GM21447 (cell line): ENCODE measurements around the gene MGARP.
"Not testable (repeated sequence)": the region's sequence is repeated elsewhere in the genome, so short reads cannot be mapped to it uniquely, and the experiment has no call there.

Experiments
- ATAC-seq: cut with Tn5 transposase; IDR thresholded peaks from one replicate; pipeline ENCODE4 v1.9.1; 2021; ENCODE audit not compliant: unreplicated experiment

Gene MGARP

DNA sequence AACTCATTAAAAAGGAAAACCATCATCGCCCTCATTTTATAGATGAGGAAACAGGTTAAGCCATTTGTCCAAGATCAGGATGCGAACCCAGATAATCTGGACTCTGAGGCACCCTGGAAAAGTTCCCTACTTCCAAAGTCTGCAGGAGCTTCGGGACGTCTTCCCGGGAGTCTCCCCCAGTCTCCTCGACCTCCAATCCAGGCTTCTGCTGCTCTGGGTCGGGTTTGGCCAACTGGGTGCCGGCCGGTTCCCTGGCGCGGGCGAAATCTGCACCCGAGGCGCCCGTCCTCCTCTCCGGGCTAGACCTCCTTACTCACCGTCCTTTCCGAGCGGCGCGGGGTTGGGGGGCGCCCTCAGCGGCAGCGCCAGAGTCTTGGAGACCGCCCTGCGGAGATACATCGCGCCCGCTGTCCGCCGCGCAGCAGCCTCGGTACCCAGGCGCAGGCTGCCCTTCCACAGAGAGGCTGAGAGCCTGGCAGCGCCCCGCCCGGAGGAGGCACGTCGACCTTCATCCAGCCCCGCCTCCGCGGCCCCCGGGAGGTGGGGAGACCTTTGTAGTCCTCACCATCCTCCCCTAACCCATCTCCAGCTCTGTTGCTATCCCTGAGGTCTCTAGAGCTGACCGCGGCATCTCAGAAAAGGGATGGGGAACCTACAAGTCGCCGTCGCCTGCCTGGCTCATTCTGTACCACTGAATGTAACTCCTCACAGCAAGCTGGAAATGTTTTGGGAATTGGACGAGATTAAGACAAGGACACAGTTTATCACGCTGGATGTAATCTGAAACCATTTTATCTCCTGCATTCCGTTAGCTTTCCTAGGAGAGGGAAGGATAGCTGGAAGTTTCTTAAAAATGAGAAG lies at the start of gene MGARP:
MGARP (minus strand) TSS at position 466 of the 861 bp plus-strand sequence; CDS start at position 399, 67 bp downstream.
- ATAC-seq, result no peak

DNA sequence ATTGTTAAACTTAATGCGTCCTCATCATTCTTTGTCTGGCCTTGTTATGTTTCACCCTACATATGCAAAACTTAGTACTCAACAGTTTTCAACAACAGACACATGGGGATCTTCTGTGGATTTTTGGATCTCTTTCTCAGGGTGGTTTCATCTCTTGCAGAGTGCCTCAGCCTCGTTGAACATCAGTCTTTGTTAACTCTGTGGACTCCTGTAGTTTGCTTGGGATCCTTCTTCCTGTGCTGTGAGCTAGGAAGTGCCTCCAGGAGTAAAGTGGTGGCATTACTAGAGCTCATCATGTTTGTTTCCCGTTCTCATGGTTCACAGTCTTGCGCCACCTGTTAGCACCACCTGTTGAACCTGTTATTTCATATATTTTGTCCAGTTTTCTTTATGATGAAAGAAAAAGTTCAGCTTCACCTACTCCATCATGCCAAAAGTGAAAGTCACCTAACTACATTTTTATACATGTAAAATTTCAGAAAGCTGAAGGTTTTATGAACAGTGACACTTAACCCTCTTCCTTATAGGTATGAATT lies 49.7 kb upstream of the MGARP start:
- ATAC-seq, result no peak

- ATAC-seq, result no peak
Observed at GRCh38 chr4:139324620-139325019, 44.6 kb upstream of the MGARP start.

DNA sequence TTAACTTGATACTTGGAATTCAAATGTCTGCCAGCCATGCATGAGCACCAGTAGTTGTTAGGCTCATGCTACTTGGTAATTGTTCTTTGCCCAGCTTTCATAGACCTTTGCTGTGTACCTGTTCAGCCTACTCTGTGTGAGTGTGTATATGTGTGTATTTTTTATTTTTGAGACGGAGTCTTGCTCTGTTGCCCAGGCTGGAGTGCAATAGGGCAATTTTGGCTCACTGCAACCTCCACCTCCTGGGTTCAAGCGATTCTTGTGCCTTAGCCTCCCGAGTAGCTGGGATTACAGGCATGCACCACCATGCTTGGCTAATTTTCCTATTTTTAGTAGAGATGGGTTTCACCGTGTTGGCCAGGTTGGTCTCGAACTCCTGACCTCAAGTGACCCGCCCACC lies 42.5 kb upstream of the MGARP start:
- ATAC-seq, result not testable (repeated sequence)

DNA sequence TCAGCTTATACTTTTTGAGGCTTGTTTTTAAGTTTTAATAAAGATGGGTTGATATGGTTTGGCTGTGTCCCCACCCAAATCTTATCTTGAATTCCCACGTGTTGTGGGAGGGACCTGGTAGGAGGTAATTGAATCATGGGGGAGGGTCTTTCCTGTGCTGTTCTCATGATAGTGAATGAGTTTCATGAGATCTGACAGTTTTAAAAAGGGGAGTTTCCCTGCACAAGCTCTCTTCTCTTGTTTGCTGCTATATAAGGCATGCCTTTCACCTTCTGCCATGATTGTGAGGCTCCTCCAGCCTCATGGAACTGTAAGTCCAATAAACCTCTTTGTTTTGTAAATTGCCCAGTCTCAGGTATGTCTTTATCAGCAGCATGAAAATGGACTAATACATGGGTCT lies 42.0 kb upstream of the MGARP start:
- not testable (repeated sequence) for ATAC-seq

DNA sequence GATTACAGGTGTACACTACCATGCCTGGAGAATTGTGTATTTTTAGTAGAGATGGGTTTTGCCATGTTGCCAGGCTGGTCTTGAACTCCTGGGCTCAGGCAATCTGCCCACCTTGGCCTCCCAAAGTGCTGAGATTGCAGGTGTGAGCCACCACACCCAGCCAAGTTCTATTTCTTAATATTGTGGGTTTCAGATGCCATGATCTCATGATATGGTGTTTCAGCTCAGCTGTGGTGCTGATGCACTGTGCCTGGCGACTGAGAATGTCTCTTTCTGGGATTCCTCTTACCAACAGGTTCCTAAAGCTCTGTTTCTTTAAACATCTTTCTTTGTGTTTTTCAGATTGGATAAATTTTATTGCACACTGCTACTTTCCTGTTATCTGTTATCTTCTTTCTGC lies 39.5 kb upstream of the MGARP start:
- no peak for ATAC-seq

DNA sequence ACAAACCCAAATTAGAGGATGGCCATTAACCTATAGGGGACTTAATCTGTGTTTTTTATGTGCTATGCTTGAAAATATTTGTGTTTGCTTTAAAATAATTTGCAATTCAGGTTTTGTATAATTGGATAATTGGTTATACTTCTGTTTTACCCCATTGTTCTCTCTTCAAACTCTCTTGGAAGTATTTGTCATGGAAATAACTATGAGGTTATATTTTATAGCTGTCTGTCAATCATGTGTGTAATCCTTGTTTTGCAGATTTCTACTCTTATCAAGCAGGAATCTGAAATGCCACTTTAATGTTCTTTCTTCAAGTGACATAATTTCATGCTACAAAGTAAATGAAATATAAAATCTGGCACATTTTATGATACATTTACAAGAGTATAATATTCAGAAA lies 37.6 kb upstream of the MGARP start:
- ATAC-seq, result no peak

DNA sequence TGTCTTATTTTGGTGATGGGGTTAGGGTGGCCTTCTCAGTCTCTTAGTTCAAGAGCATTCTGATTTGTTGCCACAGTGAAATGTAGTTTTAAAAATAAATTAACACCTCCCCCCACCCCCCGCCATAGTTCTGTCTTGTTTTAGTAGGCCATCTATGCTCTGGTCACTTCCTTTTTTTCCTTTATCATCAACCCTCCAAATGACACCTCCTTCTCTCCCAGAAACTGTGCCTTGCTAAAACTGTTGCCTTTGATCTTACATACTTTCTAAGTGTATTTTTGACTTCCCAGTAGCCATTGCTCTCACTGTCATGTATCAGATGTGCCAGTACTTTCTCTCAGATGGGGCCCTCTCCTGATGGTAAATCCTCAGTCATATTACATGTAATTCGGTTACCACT lies 36.7 kb upstream of the MGARP start:
- ATAC-seq, result no peak

- ATAC-seq, result peak; percentile 67
Observed at GRCh38 chr4:139315221-139315675, 35.2 kb upstream of the MGARP start.

GRCh38 chr4:139314047-139314800 lies 34.2 kb upstream of the MGARP start:
- ATAC-seq, result no peak

GRCh38 chr4:139313414-139313813 lies 33.4 kb upstream of the MGARP start:
- ATAC-seq, result not testable (repeated sequence)

DNA sequence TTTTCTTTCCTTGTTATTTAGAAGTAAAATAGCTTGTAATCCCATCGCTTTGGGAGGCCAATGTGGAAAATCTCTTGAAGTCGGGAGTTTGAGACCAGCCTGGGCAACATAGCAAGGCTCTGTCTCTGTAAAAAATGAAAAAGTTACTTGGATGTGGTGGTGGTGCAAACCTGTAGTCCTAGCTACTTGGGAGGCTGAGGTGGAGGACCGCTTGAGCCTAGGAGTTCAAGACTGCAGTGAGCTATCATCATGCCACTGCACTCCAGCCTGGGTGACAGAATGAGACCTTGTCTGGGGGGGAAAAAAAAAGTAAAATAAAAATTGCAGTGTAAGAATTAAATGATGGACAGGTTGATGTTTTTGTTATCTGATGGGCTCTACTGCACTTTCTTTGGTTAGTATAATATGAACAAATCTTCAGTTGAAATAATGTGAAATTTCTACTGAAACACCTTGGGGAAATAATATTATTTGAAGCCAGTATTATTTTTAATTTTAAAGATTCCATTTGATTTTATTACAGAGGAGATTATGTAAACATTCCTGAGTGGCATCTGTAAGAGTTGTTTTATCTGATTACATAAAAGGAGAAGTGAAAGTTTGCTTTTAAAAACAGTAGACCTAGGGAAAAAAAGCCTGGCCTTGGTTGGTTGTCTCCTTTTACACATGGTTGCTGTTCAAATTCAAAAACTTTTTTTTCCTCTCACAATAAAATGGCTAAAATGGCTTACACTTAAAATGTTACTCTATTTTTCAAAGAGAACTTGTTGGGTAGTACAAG lies 32.7 kb upstream of the MGARP start:
- no peak for ATAC-seq

DNA sequence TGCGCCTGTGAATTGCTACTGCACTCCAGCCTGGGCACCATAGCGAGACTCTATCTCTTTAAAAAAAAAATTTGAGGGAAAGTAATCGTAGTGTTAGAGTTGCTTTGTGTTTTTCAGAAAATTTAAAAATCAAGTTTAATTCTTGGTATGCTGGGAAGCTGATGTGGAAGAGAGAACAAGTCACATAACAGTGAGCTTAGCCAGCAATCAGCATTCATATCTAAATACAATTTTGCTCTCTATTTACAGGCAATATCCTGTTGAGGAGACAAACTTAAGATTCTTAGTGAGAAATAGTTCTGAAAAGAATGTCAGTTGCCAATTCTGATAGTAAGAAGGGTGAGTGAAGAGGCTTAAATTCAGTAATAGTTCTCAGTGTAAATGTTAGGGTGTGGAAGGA lies 31.9 kb upstream of the MGARP start:
- ATAC-seq, result no peak

DNA sequence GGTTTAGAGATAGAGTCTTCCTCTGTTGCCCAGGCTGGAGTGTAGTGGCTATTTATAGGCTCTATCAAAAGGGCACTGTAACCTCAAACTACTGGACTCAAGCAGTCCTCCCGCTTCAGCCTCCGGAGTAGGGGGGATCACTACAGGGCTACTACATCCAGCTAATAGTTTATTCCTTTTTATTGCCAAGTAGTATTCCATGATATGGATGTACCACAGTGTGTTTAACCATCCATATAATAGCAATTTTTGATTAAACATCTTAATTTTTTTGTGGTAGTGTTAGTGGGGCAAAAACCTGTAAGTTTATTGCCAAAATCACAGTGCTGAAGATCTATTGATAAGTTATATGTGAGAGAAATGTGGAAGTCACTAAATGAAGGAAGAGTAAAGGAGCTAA lies 24.9 kb upstream of the MGARP start:
- no peak for ATAC-seq

DNA sequence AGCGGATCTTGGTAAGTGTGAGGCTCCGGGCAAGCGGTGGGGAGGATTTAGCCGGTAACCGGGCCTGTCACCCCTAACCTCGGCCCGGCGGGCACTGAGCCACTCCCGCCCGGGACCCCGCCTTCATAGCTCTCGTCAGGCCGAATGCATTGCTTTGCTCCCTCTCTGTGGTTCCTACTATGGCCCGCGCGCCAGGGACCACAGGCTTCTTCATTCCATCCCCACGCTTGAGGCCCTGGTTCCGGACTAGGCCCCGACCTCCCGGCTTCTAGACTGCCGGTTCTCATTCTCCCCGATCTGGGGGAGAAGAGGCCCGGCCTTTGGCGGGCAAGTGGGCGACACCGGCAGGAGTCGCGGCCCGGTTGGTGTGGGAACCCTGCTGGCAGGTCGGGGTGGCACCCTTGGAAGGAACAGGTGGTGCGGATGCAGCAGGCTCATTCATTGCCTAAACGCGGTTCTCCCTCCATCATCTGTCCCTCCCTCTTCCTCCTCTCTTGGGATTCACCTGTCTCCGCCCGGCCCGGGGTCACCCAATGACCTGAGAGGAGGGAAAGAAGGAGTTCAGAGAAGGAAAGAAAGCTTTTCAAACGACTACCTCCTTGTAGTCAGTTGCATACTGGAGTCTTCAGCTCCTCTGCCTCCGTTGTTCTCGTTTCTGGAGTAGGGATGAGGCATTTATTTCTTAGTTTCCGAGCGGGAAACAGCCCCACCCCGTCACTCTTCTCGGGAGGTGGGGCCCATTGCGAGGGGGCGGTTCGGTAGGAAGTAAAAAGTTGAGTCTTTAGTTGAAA lies 22.0 kb upstream of the MGARP start, which contains the start of gene NDUFC1:
NDUFC1 (minus strand) TSS at position 657 of the 791 bp plus-strand sequence. CDS start 6,679 bp downstream, outside the sequence.
- peak; percentile 46 for ATAC-seq

DNA sequence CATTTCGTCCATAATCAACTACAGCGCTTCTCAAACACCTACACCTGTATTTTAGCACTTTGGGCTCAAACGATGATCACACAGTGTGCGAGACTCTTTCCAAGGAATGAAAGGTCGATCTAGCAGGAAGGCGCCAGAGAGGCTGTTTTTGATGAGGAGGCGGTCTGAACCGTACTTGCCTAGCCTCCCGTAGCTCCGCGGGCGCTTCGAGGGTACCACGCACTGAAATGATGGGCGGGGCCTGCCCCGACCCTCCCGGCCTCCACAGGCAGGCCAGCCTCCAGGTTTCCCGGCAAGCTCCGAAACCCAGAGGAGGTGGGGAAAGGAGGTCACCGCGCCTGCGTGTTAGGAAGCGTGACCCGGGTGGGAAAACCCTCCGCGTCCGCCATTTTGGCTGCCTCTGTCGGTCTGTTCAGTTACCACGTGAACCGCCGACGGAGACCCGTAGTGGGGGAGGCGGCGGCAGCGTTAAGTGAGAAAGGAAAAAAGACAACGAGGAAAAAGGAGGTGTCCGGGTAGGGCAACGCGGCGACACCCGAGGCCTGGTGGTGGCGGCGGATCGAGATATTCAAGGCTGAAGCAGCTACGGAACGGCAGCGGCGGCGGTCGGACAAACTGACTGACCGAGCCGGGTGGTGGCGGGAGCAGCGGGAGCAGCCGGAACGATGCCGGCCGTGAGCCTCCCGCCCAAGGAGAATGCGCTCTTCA lies 21.2 kb upstream of the MGARP start, which contains the start of gene NAA15:
NAA15 (plus strand) TSS at position 393 of the 708 bp plus-strand sequence; CDS start at position 666, 273 bp downstream.
- peak; percentile 81 for ATAC-seq

DNA sequence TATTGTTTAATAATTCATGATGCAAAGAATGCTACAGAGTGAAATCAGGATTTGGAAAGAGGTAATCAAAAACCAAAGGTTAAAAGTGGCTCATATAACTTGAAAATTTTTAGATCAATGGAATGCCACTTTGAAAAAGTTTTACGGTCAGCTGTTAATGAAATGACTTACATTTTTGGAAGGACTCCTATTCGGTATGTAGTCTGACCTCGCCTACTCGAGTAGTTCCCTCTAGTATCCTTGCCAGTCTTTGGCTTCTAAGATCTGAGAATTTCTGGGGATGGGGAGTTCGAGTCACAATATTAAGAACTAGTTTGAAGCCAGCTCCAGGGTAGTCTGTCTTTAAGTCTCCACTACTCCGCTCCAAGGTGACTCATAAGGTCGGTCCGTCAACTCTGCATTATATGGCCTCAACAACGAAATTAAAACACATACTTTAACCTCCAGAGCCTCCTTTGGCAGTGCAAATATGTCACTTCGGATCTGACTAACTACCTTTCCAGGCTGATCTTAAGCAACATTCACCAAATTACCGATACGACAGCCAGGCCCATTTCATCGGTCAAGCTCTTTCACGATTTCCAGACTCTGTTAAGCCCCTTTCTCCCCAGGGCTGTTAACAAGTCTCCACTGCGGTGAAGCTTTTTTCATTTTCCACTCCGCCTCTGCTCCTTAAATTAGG lies 20.5 kb upstream of the MGARP start:
- peak; percentile 8 for ATAC-seq

DNA sequence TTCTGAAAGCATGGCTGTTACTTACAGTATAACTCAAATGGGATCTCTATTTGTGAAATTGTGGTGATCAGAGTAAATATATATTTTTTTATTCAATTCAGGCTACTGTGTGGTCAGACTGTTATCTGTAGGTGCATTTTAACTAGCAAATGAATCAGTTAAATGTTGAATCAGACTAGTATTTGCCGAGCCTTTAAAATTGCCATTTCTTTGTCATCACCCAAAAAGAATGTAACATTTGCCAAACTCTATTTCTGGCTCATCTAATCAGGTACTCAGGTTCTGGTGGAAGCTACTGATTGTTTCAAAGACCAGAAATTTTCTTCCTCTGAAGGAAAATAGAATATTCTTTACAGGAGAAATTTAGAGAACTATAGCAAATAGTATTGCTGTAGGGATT lies 19.5 kb upstream of the MGARP start:
- no peak for ATAC-seq

DNA sequence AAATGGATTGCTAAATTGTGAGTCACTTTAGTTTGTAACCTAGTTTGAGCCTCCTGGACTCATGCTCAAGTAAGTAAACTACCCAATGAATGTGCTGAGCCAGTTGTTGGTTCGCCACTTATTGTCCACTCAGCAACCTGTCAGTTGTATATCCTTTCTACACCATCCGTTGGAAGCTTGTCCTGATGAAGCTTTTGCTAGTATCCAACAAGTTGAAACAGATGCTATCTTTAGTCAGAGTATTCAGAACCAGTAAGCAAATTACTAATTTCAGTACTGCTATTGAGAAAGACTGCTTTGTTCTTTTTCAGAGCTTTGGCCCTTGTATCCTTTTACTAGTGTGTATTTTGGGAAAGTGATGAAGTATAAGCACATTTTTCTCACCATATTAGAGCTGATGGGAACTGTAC lies 17.0 kb upstream of the MGARP start:
- ATAC-seq, result no peak
